HG02798 (cell line): ENCODE measurements around the gene APOBEC3H.
A peak's percentile ranks its signal among the peaks of the same experiment; 100 is the strongest.
"Not testable (repeated sequence)": the region's sequence is repeated elsewhere in the genome, so short reads cannot be mapped to it uniquely, and the experiment has no call there.

Experiments
- ATAC-seq: cut with Tn5 transposase; IDR thresholded peaks from one replicate; pipeline ENCODE4 v1.9.1; 2021; ENCODE audit warnings: mild to moderate bottlenecking; ENCODE audit not compliant: unreplicated experiment, poor library complexity

The APOBEC3H gene

DNA sequence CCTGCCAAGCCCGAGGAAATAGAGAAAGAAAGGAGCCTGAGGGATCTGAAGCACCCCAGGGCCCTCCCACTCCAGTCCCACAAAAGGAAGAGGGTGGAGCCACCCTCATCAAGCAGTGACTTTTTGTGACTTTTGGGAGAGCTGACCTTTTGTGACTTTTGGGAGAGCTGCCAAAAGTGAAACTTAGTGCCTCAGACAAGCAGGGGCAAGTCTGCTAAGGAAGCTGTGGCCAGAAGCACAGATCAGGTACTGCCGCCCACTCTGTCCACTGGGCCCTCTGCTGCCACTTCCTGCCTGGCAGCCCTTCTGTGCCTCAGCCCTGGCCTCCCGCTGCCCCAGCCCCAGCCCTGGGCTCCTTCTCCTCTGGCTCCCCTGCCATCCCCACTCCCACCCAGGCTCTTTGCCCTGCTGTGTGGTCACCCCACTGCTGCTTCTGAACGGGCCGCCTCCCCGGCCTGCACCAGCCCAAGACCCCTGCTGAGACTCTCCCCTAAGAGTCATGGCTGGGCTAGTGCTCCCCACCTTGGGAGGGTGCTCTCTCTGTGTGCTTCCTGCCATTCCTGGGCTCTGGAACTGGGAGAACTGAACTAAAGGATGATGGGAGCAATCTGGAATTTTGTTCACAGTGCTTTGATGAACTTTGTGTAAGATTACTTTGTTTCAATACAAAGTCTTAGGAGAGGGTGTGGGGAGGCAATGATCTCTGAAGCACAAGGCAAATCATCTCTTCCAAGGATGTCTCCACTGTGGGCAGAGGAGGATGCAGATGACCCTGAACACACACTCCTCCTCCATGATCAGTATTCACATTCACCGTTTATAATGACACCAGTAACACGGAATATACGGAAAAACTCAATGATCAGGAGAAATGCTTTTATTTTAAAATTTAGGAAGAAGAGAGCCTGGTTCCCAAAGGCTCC, at the start of gene APOBEC3H:
Gene APOBEC3H (plus strand): TSS at position 147 of the 923 bp plus-strand sequence. CDS start 3,035 bp downstream, outside the sequence.
- ATAC-seq, result no peak

DNA sequence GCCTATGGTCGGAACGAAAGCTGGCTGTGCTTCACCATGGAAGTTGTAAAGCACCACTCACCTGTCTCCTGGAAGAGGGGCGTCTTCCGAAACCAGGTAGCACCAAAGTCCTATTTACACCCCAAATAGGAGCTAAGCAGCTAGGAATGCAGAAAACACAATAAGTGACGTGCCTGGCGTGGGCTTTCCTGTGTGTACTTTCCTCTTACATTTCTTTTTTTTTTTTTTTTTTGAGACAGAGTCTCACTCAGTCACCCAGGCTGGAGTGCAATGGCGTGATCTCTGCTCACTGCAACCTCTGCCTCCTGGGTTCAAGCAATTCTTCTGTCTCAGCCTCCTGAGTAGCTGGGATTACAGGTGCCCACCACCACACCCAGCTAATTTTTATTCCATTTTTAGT, 47.6 kb upstream of the APOBEC3H start:
- not testable (repeated sequence) for ATAC-seq

GRCh38 chr22:39051844-39052495, 45.1 kb upstream of the APOBEC3H start:
- not testable (repeated sequence) for ATAC-seq

- no peak for ATAC-seq
Observed at GRCh38 chr22:39055658-39056057, 41.4 kb upstream of the APOBEC3H start.

DNA sequence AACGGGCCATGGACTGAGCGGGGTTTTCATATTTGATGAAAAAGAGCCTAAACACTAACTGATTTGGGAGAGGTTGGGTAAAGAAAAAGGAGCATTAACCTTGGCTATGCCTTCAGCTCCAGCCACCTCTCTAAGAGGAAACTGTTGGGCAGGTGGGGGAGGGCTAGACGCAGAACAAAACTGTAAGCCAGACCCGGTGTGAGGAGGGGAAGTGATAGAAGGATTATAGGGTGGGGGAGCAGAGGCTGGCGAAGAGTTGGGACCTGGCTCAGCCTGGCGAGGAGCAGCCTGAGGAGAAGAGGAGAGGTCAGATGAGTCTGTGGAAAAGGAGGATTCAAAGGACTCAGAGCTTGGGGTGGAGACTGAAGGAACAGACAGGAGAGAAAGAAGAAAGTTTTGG, 35.8 kb upstream of the APOBEC3H start:
- not testable (repeated sequence) for ATAC-seq

DNA sequence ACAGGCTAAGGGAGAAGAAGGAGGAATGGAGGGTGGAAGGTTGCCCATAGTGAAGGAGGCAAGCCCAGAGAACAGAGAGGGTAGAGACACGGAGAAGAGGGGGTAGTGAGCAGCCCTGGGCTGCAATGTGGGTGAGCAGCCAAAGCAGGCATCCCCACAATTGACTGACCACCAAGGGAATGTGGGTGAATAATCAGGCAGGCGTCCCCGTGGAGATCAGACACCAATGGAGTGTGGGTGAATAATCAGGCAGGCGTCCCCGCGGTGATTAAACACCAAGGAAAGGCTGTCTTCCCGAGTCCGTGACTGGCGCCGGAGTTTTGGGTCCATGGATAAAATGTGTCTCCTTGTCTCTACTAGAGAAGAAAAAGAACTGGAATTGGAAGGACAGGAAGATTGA, 35.1 kb upstream of the APOBEC3H start:
- not testable (repeated sequence) for ATAC-seq

- not testable (repeated sequence) for ATAC-seq
Observed at GRCh38 chr22:39063904-39064303, 33.1 kb upstream of the APOBEC3H start.

GRCh38 chr22:39066442-39067276, 30.4 kb upstream of the APOBEC3H start:
- peak; percentile 64 for ATAC-seq

- no peak for ATAC-seq
Observed at GRCh38 chr22:39068033-39068785, 28.8 kb upstream of the APOBEC3H start.

DNA sequence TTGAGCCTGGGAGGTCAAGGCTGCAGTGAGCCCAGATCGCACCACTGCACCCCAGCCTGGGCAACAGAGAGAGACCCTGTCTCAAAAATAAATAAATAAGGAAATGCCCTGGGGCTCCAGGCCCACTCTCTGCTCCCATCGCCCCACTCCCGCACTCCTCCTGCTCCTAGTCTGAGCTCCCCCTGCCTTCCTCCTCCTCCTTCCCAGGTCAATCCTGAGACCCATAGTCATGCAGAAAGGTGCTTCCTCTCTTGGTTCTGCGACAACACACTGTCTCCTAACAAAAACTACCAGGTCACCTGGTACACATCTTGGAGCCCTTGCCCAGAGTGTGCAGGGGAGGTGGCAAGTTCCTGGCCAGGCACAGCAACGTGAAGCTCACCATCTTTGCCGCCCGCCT, 26.9 kb upstream of the APOBEC3H start:
- ATAC-seq, result no peak

DNA sequence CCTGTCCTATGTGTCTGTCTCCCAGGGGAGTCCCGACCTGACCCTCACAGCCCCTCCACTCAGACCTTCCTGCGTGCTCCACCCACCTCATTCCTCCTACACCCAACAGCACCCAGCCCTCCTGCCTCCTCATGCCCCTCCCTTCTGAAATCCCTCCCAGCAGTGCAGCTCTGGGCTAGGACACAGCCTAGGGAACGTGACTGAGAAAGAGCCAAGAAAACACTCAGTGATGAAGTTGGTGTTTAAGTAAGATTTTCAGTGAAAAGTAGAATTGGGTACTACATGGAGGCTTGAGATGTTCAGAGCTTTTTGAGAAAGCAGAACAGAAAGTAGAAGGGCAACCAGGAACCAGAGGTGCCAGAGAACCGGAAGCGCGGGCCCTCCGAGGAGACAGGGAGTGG, 24.5 kb upstream of the APOBEC3H start:
- peak; percentile 29 for ATAC-seq

DNA sequence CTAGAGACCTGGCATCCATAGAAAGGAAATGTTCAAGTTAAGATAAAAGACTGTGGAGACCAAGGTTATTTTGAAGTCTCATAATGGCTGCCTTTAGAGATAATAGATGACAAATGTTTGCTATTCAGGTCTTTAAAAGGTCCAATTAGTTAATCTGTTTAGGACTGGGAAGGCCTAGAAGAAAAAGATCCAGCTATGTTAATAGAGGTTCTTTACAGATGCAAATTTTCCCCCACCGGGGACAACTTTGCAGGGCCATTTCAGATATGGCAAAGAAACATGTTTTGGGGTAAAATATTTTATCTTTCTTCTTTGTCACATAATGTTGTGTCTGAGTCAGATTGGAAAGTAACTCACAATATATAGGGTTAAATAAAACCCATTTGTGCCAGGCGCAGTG, 23.1 kb upstream of the APOBEC3H start:
- no peak for ATAC-seq

DNA sequence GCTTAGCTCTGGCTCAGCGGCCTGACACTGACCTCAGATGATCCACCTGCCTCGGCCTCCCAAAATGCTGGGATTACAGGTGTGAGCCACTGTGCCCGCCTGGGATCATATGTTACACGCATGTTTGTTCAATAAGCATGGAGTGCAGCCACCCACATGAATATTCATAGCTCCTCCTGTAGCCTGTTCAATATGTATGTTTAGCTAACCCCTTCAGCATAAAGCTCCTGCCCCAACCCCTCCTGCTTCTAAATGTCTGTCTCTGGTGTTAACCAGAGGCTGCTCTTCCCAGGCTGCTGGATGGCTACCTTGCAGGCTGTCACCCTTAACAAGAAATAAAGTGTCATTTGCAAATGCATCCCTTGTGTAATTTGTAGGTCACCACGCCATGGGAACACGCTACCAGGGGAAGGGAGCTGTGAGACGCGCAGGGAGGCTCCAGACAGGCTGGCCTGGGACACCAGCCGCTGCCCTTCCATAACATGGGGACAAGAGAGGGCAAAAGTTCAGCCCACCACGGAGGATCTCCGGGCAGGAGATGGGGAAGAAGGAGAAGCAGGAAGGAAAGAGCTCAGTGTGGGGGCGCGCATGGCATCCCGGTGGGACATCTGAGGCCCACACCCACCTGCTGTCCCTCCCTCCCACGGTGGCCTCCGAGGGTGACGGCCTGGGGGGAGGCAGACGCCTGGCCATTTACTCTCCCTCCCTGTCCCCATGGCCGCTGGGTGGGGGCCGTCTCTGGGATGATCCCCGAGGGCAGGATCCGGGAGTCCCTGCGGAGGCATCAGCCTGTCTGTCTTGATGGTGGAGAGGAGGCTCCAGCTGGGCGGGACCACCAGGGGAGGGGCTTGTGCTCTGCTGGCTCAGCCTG, 20.7 kb upstream of the APOBEC3H start:
- not testable (repeated sequence) for ATAC-seq

DNA sequence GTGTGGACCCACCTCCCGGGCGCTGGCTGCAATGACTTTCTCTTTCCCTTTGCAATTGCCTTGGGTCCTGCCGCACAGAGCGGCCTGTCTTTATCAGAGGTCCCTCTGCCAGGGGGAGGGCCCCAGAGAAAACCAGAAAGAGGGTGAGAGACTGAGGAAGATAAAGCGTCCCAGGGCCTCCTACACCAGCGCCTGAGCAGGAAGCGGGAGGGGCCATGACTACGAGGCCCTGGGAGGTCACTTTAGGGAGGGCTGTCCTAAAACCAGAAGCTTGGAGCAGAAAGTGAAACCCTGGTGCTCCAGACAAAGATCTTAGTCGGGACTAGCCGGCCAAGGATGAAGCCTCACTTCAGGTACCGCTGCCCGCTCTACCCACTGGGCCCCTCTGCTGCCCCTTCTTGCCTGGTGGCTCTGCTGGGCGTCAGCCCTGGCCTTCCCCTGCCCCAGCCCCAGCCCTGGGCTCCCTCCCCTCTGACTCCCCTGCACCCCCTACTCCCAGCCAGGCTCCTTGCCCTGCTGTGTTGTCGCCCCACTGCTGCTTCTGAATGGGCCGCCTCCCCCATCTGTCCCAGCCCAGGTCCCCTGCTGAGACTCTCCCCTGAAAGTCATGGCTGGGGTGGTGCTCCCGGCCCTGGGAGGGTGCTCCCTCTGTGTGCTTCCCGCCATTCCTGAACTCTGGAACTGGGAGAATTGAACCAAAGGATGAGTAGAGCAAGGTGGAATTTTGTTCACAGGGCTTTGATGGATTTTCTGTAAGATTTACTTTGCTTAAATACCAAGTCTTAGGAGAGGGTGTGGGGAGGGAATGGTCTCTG, 19.8 kb upstream of the APOBEC3H start, which contains the start of gene APOBEC3G:
Gene APOBEC3G (plus strand): TSS at position 250 of the 815 bp plus-strand sequence. CDS start 87 bp downstream, at position 337.
- ATAC-seq, result peak; percentile 87

GRCh38 chr22:39077912-39078311, 19.1 kb upstream of the APOBEC3H start:
- ATAC-seq, result not testable (repeated sequence)

DNA sequence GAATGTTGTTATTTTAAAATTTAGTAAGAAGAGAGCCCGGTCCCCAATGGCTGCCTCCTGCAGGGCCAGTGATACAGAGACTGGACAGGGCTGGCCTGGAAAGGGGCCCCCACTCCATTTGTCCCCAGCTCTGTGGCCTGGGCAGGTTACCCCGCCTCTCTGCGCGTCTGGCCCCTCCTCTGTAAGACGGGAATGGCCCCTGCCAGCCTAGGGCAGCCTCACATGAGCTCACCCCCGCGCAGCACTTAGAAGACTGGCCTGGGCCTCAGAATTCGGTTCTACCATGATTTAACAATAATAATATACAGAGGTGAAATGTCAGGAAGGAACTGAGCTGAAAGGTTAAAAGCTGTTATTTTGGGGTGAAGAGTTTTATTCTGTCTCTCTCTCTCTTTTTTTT, 18.7 kb upstream of the APOBEC3H start:
- ATAC-seq, result no peak

DNA sequence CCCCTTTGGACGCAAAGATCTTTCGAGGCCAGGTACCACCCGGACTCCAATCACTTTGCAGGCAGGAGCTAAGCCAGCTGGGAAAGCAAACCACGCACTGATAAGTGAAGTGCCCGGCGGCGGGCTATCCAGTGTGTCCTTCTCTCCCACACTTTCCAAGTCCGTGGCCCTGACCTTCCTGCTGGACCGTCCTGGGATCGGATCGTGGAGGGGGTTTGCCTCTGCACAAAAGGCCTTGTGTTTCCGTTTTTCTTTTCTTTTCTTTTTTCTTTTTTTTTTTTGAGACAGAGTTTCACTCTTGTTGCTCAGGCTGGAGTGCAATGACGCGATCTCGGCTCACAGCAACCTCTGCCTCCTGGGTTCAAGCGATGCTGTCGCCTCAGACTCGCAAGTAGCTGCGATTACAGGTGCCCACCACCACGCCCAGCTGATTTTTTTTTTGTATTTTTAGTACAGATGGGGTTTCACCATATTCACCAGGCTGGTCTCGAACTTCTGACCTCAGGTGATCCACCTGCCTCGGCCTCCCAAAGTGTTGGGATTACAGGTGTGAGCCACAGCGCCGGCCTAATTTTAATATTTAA, 17.9 kb upstream of the APOBEC3H start:
- ATAC-seq, result not testable (repeated sequence)
